GM19238 (cell line): Measurements from ENCODE around the gene SHPK.

Source experiments
- DNase-seq: peaks from one replicate; pipeline ENCODE4 v3.0.0; 2011; ENCODE audit warnings: low spot score; ENCODE audit not compliant: insufficient read length

The SHPK gene

DNA sequence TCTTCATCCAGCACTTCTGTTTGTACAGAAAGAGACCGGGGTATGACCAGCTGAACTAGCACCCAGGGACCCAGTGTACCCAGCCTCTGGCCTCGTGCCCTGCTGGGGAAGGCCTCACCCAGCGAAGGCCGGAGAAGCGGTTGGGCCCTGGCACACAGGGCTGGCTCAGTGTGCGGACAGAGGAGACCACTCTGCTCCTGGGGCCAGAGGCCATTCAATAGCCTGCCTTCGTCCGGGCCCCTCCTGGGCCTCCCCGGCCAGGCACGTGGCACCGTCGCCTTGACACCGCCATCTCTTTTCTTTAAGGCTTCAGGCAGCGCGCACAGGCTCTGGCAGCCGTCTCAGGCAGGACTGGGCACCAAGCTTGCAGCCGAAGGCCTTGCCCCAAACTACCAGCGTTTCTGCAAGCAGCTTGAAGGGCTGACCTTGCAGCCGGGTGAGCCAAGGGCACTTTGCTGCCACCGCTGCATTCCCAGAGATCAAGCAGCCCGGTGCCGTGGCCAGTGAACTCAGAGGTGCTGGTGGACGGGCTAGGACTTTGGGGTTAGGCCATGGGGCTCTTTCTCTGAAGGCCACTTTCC lies 24.4 kb upstream of the SHPK start:
- DNase-seq = no peak

DNA sequence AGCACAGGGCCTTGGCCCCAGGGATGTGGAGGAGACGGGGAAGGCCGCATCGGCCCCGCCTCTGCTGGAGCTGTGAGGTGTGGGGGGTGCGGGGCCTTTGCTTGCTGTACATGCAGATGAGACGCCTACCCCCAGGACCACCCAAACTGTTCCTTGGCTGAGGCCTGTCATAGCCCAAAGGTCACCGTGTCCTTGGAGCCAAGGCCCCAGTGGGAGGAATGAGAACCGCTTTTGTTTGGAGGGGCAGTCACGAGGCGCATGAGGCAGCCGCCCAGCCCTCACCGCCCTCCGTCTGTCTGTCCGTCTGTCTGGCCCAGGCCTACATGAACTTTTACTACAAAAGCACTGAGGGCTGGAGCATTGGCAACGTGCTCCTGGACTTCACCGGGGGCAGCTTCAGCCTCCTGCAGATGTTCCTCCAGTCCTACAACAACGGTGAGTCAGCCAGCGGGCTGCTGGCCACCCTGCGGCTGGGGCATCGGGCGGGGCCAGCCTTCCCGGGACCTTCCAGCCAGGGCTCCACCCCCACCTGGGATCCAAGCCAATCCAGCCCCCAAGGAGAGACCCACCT lies 23.6 kb upstream of the SHPK start:
- no peak for DNase-seq

DNA sequence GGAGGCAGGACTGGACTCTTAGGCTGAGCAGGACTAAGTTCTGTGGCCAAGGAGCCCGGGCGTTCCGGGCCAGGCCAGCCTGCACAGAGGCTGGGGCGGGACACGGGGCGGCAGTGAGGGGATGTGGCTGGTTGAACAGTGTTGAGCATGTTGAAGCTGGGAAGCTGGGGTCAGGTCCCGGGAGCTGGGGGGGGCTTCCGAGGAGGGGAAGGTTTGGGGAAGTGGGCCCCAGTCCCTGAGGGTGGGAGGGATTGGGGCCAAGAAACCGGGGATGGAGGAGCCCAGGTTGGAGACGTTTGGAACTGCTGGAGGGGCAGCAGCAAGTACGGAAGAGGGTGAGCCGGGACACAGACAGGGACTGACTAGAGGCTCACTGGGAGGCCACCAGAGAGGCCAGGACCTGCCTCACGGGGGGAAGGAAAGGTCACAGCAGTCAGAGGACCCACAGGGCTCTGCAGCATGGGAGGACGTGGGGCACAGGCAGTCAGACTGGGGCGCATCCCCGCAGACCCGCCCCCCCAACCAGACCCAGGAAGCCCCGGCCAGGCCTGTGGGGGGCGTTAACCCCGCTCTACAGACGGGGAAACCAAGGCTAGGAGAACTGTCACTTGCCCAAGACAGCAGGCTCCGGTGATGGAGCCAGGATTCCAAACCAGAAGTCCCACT lies 22.9 kb upstream of the SHPK start:
- DNase-seq = no peak

DNA sequence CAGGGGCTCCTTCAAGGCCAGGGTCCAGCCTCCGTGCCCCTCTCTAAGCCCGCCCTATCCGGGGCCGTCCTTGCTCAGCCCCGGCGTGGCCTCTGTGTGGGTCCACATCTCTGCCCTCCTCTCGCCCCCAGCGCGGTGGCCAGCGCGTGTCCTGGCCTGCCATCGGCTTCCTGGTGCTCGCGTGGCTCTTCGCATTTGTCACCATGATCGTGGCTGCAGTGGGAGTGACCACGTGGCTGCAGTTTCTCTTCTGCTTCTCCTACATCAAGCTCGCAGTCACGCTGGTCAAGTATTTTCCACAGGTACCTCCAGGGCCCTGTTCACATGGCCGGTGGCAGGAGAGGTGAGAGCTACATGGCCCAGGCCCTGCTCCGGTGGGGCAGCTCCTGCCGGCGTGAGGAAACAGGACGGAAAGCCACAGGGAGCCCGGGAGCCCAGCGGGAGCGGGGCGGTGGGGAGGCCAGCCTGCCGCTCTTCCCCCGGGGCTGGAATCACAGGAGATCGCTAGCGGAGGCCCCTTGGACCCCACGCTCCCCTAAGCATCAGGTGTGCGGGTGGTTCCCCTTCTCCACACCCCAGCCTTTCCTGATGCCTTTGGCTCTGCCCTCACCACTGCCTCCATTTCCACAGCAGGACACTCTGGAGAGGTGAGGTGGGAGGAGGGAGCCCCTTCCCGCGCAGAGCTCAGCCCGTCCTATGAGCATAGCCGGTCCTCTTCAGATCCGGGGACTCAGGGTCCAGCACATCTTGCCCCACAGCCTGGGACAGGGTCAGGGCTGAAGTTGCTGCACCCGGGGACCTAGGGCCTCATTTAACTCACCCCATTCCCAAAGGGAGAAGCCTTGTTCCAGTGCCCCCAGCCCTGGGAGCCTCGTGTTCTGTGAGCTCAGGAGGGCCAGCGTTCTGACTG lies 22.1 kb upstream of the SHPK start:
- DNase-seq = no peak

DNA sequence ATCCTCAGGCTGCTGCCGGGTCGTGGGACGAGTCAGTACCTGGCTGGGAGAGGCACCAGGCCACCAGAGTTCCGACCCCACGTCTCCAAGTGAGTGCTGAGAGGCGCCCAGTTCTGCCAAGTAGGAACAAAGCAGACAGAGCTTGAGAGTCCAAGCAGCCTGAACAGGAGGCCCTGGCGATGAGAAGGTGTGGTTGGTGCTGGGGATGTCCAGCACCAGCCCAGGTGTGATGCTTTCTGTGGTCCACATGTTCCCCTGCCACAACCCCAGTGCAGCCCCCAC lies 21.5 kb upstream of the SHPK start:
- DNase-seq = no peak

DNA sequence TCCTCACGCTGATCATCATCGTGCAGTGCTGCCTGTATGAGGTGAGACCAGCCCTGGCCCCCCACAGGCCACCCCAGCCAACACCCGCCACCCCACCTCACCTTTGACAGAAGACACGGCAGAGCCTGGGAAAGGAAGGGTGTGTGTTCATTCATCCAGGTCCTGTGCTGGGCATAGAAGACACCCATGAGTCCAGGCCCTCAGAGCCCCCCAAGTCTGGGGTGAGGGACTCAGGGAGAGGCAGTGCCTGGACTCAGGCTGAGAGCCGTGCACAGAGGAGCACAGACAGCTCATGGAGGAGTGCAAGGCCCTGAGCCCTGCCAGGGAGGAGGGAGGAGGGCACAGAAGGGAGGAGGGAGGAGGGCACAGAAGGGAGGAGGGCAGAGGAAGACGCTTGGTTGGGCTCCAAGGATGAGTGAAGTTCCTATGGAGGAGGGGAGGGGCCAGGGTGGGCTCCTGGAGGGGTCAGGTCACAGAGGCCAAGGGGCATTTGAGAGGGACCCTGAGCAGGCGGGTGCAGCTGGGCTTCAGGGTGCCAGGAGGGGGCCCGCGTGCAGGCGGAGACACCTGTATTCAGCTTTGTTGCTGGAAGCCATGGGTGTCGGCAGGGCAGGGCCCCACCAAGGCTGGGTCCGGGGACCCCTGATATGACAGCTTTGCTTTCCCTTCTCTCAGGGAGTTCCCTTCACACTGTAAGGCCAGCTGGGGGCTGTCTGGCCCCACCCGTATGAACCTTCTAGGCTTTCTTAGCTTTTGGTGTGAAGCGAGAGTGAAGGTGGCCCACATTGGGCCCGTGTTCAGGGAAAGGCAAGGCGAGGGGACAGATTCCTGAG lies 20.9 kb upstream of the SHPK start:
- DNase-seq = no peak

DNA sequence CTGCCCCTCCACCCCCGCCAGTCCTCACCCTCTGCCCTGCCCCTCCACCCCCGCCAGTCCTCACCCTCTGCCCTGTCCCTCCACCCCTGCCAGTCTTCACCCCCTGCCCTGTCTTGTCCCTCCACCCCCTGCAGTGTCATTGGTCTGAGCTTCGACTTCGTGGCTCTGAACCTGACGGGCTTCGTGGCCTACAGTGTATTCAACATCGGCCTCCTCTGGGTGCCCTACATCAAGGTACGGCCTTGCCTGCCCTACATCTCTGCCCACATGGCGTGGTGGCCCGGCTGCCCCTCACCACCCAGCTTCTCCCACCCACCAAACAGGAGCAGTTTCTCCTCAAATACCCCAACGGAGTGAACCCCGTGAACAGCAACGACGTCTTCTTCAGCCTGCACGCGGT lies 20.3 kb upstream of the SHPK start:
- no peak for DNase-seq

DNA sequence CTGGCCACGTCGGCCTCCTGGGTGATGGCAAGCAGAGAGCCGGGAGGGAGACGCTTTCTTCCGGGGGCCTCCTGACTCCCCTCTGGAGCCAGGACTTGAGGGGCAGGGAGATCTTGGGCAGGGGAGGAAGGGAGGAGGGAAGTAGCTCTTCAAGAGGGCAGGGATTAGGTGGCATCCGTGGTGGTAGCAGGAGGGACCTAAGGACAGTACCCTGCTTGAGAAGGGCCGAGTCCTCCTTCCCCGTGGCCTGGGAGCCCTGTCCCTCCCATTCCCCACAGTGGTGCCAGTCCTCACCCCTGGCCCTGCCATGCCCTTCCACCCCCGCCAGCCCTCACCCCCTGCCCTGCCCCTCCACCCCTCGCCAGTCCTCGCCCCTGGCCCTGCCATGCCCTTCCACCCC lies 19.7 kb upstream of the SHPK start:
- DNase-seq = no peak

DNA sequence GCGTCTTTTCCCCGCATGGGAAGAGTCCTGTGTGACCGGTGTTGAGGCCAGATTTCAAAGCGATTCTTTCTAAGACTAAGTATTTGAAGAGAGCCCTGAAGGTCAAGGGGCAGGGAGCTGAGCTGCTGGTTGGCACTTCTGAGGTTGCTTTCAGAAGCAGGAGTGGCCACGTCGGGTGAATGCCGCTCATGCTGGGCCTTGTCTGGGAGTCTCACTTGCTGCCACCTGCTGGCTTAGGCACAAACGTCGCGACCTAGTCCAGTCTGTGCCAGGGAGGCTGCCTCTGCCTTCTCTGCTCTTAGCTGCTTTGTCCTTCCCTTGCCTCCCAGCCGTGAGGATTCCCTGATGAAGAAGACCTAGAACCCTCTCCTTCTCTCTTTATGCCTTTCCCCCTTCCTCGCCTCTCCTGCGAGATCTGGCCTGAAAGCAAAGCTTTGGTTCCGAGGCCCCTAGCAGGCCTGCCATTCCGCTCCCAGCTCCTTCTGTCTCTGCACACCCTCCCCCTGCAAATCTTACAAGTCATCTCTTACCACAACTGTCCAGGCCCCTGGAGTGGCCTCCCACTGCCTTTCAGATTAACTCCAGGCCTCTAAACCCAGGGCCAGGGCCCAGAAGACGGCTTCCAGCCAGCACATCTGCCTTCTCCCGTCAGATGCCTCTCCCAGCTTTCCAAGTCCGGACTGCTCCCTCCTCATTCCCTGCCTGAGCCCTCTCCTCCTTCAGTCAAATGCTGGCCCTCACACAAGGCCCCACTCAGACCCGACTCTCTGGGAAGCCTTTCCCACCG lies 11.9 kb upstream of the SHPK start:
- DNase-seq = peak; percentile 38

DNA sequence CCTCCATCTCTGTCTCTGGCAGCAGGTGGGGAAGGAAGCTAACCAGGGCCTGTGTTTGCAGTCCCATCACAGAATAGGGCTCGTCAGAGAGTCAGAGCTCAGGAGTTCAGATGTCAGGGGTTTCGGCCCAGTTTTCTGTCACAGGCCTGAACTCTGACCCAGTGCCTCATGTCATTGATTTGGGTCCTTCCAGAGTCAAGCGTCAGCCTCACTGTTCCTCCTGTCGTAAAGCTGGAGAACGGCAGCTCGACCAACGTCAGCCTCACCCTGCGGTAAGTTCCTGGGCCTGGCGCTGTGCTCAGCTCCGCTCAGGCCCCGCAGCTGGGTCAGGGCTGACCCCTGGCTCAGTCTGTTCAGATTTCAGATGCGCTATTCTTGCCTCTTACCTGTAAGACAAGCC lies 11.2 kb upstream of the SHPK start:
- no peak for DNase-seq

DNA sequence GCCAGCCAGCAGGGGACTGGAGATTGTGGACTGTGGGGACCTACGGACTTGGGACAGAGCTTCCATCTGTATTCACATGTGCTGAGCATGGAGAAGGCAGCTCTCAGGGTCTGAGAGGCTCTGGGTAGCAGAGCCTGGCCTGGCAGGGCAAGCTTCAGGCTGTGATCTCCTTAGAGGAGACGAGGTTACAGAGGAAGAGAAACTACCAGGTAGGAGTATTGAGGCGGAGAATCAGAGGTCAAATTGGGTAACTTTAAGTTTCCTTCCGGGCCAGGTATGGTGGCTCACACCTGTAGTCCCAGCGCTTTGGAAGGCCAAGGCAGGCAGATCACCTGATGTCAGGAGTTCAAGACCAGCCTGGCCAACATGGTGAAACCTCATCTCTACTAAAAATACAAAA lies 9.3 kb upstream of the SHPK start:
- DNase-seq = no peak

DNA sequence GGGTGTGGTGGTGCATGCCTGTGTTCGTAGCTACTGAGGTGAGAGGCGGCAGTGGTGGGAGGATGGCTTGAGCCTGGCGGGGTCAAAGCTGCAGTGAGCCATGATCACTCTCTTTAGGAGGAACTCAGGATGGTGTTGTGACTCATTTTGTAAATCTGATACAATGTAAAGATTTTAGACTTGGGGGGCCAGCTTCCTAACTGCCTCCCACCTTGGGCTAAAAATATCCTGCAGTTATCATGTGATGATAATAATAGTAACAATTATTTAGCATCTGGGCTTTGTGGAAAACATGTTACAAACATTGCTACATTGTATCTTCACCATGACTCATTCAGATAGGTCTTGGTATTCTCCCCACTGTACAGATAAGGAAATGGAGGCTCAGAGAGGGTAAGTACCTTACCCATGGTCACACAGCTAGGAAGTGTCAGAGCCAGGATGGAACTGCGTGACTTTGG lies 7.9 kb upstream of the SHPK start:
- no peak for DNase-seq

DNA sequence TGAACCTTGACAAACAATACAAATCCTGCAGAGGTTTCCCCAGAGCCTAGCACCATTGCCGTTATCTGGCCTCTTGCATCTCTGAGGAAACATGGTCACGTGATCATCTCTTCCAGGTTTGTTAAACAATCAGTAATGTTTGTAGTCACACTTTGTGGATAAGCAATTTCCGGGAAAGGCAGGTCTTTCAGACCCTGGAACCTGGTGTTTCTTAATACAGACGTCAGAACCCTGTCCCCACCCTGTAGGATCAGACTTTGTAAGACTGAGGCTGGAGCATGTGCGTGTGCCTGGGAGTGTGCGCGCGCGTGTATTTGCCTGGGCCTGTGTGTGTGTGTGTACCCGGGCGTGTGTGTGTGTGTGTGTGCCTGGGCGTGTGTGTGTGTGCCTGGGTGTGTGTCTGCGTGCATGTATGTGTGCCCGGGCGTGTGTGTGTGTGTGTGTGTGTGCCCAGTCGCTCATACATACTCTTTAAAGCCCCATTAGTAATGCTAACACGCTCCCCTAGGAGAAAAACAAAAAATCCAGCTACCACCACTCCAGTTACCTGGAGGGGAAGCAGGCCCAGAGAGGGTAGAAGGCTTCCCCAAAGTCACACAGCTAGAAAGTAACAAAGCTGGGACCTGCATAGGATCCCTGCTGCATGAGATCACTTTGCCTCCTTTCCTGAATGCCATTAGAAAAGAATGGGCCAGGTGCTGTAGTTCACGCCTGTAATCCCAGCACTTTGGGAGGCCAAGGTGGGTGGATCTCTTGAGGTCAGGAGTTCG lies 5.9 kb upstream of the SHPK start:
- DNase-seq = no peak

DNA sequence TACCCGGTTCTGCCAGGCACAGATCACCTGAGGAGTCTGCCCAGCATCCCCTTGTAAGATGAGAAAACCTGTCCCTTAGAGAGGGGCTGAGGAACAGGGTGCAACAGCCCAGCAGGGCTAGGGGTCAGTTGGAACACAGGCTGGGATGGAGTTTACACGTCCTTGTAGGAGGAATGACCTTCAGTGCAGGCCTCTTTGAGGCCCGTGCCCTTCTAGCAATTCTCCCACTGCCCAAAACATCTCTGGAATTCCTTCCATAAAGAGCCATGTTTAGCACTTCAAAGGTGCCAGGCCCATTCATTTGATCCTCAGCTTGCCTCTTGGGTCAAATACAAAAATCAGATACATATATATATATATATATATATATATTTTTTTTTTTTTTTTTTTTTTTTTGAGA lies 5.0 kb upstream of the SHPK start:
- DNase-seq = no peak

DNA sequence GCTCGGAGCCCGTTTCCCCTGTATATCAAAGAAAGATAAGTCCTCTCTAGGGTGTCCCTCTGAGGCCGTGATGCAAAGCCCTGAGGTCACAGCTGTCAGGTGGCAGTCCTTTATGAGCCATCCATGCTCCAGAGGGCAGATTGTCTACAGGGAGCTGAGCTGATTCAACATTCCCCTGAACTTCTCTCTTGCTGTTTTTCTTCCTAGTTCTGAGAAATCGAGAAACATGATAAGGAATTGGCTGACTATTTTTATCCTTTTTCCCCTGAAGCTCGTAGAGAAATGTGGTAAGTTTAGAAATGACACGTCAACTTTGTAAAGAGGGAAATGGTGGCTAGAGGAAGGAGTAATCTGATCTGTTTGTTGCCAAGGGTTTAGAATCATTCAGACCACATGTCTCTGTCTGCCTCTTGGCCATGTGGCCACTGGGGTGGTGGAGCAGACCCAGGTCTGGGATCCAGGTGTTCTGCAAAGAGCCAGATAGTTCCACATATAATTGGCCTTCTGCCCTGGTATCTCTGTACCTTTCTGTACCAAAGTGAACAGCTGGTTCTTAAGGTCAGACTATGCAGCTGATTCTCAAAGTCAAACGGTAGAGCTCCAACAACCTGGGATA lies 4.0 kb upstream of the SHPK start:
- DNase-seq = no peak

DNA sequence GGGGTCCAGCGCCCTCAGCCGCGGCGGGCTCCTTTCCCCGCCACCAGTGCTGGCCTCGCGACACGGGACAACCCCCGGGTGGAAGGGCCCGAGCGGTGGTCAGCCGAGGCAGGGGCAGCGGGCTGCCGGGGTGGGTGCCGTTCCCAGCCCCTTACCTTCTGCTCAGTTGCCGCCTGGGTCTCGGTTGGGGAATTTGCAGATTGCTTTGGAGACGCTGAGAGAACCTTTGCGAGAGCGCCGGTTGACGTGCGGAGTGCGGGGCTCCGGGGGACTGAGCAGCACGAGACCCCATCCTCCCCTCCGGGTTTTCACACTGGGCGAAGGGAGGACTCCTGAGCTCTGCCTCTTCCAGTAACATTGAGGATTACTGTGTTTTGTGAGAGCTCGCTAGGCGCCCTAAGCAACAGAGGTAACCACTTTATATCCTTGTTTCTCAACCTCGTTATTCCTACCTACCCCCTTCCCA lies 891 bp upstream of the SHPK start:
- DNase-seq = no peak

DNA sequence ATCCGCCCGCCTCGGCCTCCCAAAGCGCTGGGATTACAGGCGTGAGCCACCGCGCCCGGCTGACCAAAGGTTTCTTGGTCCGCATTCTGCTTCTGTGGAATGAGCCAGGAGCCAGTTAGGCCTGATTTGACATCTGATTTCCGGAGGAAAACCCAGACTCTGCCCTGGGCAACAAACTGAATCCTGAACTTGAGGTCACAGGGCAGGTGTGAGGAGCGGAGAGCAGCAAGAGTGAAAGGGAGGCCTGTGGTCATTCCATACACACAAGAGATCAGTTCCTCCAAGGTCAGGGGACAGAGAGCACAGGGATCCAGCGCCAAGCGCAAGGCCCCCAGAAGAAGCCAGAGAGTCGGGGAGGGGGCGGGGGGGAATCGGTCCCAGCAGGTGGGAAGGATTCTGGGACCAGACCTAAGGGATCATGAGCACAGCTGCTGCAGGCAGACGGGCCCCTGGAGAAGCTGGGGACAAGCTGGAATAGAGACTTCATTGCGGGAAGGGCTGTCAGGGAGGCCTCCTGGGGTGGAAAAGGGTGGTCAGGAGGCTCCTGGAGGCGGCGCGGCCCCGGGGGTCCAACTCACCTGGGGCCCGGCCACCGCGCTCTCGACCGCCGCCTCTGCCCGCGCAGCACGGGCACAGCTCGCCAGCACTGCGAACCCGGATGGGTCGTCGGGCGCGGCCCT lies 436 bp downstream of the SHPK start:
- no peak for DNase-seq

DNA sequence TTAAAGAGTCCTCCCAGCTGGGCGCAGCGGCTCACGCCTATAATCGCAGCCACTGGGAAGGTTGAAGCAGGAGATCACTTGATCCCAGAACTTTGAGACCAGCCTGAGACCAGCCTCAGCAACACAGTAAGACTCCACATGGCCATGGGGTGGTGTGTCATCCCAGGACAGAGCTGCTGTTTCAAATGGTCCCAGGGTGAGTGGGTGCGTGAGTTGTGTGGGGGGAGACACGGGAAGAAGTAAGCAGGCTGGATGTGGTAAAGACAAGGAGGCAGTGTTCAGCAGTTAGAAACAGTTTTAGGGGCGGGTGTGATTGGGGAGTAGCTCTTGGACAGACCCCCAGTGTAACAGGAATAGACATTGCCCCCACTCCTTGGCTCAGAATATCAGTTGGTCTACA lies 3.8 kb downstream of the SHPK start:
- DNase-seq = no peak

DNA sequence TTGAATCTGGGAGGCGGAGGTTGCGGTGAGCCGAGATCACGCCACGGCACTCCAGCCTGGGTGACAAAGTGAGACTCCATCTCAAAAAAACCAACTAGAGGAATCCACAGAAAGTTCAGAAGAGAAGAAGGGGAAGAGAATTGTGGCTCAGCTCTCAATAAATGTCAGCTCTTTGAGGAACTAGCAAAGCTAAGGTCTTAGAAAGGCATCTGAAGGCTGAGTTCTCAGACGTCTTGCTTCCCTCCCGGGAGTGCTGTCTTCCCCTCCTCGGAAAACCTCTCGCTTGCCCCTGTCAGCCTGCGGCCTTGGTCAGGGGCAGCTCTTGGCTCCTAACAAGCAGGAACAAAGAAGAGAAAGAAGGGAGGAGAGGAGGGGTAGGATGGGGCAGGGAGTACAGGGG lies 5.3 kb downstream of the SHPK start:
- no peak for DNase-seq
